HEK293 (cell line): ENCODE measurements around the gene SLC35D1.

Experiments used
- CTCF ChIP-seq: fragments of 450-650 bp; formaldehyde crosslinking; IDR thresholded peaks from 2 replicates; pipeline ENCODE4 v1.5.1; 2016; ENCODE audit warnings: missing biosample characterization, missing genetic modification characterization
- IKZF3 ChIP-seq: fragments of 450-650 bp; IDR thresholded peaks from 2 replicates; pipeline ENCODE4 v1.5.0; 2018; ENCODE audit warnings: missing biosample characterization, mild to moderate bottlenecking, missing genetic modification characterization, moderate library complexity
- PRDM1 ChIP-seq: fragments of 450-650 bp; formaldehyde crosslinking; IDR thresholded peaks from 2 replicates; pipeline ENCODE4; 2016; ENCODE audit warnings: missing biosample characterization, missing genetic modification characterization
- YY1 ChIP-seq: fragments of 450-650 bp; formaldehyde crosslinking; IDR thresholded peaks from 2 replicates; pipeline ENCODE4 v1.5.1; 2018; ENCODE audit warnings: missing biosample characterization, missing genetic modification characterization
- ZBTB21 ChIP-seq: fragments of 450-650 bp; formaldehyde crosslinking; IDR thresholded peaks from 2 replicates; pipeline ENCODE4 v1.5.1; 2017; ENCODE audit warnings: missing biosample characterization, missing genetic modification characterization
- ZBTB49 ChIP-seq: fragments of 450-650 bp; formaldehyde crosslinking; IDR thresholded peaks from 2 replicates; pipeline ENCODE4 v1.5.1; 2016; ENCODE audit warnings: missing biosample characterization, missing genetic modification characterization, low read depth
- ZNF416 ChIP-seq: fragments of 450-650 bp; formaldehyde crosslinking; IDR thresholded peaks from 2 replicates; pipeline ENCODE4 v1.5.1; 2016; ENCODE audit warnings: missing biosample characterization, missing genetic modification characterization
- ZNF777 ChIP-seq: fragments of 450-650 bp; formaldehyde crosslinking; IDR thresholded peaks from 2 replicates; pipeline ENCODE4 v1.5.1; 2017; ENCODE audit warnings: missing biosample characterization, missing genetic modification characterization, borderline replicate concordance

GRCh38 chr1:66951513-66951912 is 102.4 kb downstream of the SLC35D1 start:
- TF ChIP-seq PRDM1 (tag by site-specific recombination) = no peak
- TF ChIP-seq ZNF416 = no peak
- no peak for TF ChIP-seq CTCF (tag by site-specific recombination)
- no peak for TF ChIP-seq IKZF3 (tag by site-specific recombination)
- TF ChIP-seq ZBTB49 (tag by site-specific recombination) = no peak
- TF ChIP-seq YY1 (tag by site-specific recombination) = no peak
- TF ChIP-seq ZNF777 = no peak
- no peak for TF ChIP-seq ZBTB21 (tag by site-specific recombination)
